Mononuclear cell (primary cell): ENCODE results near the gene TRPV5. TPM values are rescaled to one million over a fixed set of nuclear protein-coding genes. Genes with fewer than 3 reads are reported as not detected.

ENCODE experiments used
- H3K27me3 ChIP-seq: 2 replicates; pipeline ENCODE4 v1.6.0; 2011; ENCODE audit warnings: low read length, control low read depth; ENCODE audit not compliant: insufficient read depth
- H3K4me1 ChIP-seq: 2 replicates; pipeline ENCODE4 v1.5.1; 2011; ENCODE audit warnings: mild to moderate bottlenecking, low read length, control low read depth; ENCODE audit not compliant: insufficient read depth
- H3K4me3 ChIP-seq: 2 replicates; pipeline ENCODE4 v1.5.1; 2011; ENCODE audit warnings: mild to moderate bottlenecking, low read length, moderate library complexity
- H3K9me3 ChIP-seq: 2 replicates; pipeline ENCODE4 v1.5.1; 2011; ENCODE audit warnings: low read depth, mild to moderate bottlenecking, control low read depth, low read length
- total RNA-seq: library from RNA; depleted of rRNA; stranded (reverse); fragments of >200 nt; gene quantifications from one replicate; pipeline ENCODE4 v1.2.3, GENCODE V29; 2012

Gene TRPV5
- total RNA-seq, 1 donor, result not detected

- peaks cover 3% of the 10 kb centered on the region for H3K4me1 ChIP-seq
- no peaks in the 10 kb centered on the region for H3K9me3 ChIP-seq
- H3K27me3 ChIP-seq, result no peaks in the 10 kb centered on the region
- no peak overlapping the region for H3K4me3 ChIP-seq
Observed at GRCh38 chr7:142868986-142869415, 64.5 kb downstream of the TRPV5 start.

GRCh38 chr7:142868188-142868985 lies 65.2 kb downstream of the TRPV5 start:
- Histone ChIP-seq H3K27me3 (no peaks in the 10 kb centered on the region), H3K4me1 (peaks cover 3% of the 10 kb centered on the region)

GRCh38 chr7:142867398-142868187 lies 66.0 kb downstream of the TRPV5 start:
- Histone ChIP-seq H3K4me3 (no peak overlapping the region), H3K27me3 (no peaks in the 10 kb centered on the region), H3K4me1 (peaks cover 3% of the 10 kb centered on the region), H3K9me3 (no peaks in the 10 kb centered on the region)

More at GRCh38 chr7:142868188-142868985, 65.2 kb downstream of the TRPV5 start:
- Histone ChIP-seq H3K9me3 (no peaks in the 10 kb centered on the region), H3K4me3 (no peak overlapping the region)

DNA sequence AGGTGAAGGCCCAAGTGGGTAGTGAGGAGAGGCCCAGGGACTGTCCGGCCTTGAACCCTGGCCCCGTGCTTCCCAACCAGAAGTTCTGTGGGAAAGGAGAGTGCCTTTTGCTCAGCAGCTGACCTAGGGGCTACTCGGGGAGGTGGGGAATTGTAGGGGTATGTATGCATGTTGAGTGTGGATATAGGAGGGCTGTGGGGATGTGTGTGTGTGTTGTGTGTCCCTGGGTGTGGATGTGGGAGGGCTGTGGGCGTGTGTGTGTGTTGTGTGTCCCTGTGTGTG lies 66.5 kb downstream of the TRPV5 start:
- Histone ChIP-seq H3K4me1 (peaks cover 3% of the 10 kb centered on the region), H3K9me3 (no peaks in the 10 kb centered on the region), H3K4me3 (no peak overlapping the region), H3K27me3 (no peaks in the 10 kb centered on the region)

GRCh38 chr7:142866361-142867096 lies 67.0 kb downstream of the TRPV5 start:
- Histone ChIP-seq H3K4me3 (no peak overlapping the region), H3K9me3 (no peaks in the 10 kb centered on the region), H3K4me1 (peaks cover 3% of the 10 kb centered on the region), H3K27me3 (no peaks in the 10 kb centered on the region)

- H3K4me1 ChIP-seq, result peaks cover 3% of the 10 kb centered on the region
- no peaks in the 10 kb centered on the region for H3K9me3 ChIP-seq
- H3K27me3 ChIP-seq, result no peaks in the 10 kb centered on the region
- no peak overlapping the region for H3K4me3 ChIP-seq
Observed at GRCh38 chr7:142865766-142866165, 67.8 kb downstream of the TRPV5 start.

GRCh38 chr7:142864980-142865747 lies 68.4 kb downstream of the TRPV5 start:
- Histone ChIP-seq H3K4me1 (peaks cover 3% of the 10 kb centered on the region), H3K27me3 (no peaks in the 10 kb centered on the region), H3K9me3 (no peaks in the 10 kb centered on the region), H3K4me3 (no peak overlapping the region)

DNA sequence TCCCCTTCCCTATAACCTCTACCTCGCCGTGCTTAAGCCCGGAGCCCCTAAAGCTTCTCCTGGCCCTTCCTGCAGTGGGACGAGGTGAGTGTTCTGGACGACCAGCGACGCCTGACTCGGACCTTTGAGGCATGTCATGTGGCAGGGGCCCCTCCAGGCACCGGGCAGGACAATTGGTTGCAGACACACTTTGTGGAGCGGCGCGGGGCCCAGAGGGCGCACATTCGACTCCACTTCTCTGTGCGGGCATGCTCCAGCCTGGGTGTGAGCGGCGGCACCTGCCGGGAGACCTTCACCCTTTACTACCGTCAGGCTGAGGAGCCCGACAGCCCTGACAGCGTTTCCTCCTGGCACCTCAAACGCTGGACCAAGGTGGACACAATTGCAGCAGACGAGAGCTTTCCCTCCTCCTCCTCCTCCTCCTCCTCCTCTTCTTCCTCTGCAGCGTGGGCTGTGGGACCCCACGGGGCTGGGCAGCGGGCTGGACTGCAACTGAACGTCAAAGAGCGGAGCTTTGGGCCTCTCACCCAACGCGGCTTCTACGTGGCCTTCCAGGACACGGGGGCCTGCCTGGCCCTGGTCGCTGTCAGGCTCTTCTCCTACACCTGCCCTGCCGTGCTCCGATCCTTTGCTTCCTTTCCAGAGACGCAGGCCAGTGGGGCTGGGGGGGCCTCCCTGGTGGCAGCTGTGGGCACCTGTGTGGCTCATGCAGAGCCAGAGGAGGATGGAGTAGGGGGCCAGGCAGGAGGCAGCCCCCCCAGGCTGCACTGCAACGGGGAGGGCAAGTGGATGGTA lies 69.5 kb downstream of the TRPV5 start:
- H3K4me3 ChIP-seq, result no peak overlapping the region
- no peaks in the 10 kb centered on the region for H3K27me3 ChIP-seq
- no peaks in the 10 kb centered on the region for H3K9me3 ChIP-seq
- H3K4me1 ChIP-seq, result peaks cover 3% of the 10 kb centered on the region

- Histone ChIP-seq H3K27me3 (no peaks in the 10 kb centered on the region), H3K4me3 (no peak overlapping the region), H3K9me3 (no peaks in the 10 kb centered on the region), H3K4me1 (peaks cover 3% of the 10 kb centered on the region)
Observed at GRCh38 chr7:142862786-142863400, 70.7 kb downstream of the TRPV5 start.

DNA sequence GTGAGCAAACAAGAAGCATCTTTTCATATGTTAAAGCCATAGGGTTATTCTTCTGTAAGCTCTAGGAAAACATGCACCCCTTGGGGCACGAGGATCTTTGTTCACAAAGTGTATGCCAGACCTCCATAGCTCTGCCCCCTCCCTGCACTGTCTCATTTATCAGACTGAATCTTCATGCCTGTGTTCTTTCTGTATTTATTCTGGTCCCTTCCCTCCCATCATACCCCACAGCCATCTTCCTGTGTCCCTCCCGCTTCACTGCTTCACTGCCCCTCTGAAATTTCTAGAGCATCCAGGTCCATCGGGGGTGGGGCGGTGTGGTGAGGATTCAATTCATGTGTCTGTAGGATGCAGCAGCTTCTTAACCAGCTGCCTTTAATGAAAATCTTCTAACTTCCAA lies 71.2 kb downstream of the TRPV5 start:
- Histone ChIP-seq H3K27me3 (no peaks in the 10 kb centered on the region), H3K4me1 (peaks cover 3% of the 10 kb centered on the region), H3K4me3 (no peak overlapping the region), H3K9me3 (no peaks in the 10 kb centered on the region)

DNA sequence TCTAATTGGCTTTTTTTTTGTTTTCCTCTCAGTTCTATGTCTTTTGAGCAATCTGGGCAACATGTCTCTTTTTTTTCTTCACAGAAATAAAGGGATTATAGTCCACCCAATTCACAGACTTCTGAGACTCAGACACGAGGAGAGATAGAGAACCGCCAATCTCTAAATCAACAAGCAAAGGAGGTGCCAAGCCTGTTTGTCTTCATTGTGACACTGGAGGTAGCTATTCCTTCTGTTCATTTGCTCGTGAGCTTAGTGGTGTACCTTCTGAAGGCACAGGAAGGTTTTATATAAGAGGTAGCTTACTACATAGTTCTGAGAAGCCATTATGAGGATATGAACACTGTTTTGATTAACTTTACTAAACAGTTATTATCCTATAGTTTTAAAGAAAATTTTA lies 72.6 kb downstream of the TRPV5 start:
- Histone ChIP-seq H3K4me1 (peaks cover 7% of the 10 kb centered on the region), H3K4me3 (no peak overlapping the region), H3K9me3 (no peaks in the 10 kb centered on the region), H3K27me3 (no peaks in the 10 kb centered on the region)

DNA sequence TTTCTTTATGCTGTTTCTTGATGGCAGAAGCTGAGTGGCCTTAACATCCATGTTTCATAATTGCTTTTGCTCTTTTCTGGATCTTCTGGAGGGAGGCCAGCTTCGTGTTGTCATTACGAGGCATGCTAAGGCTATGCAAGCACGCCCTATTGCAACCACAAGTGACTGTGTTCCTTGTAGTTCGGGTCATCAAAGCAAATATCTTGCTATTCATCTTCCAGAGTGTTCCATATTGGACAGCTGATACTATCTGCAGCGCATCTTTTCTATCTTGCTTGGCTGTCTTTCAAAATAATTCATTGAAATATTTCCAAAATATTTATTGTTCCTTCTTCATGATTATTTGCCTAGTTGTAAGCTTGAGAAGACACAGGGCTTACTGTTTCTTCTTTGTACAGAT lies 73.7 kb downstream of the TRPV5 start:
- Histone ChIP-seq H3K9me3 (no peaks in the 10 kb centered on the region), H3K4me1 (peaks cover 12% of the 10 kb centered on the region), H3K4me3 (no peak overlapping the region), H3K27me3 (no peaks in the 10 kb centered on the region)

GRCh38 chr7:142859411-142859810 lies 74.1 kb downstream of the TRPV5 start:
- H3K4me1 ChIP-seq, result peaks cover 12% of the 10 kb centered on the region
- no peak overlapping the region for H3K4me3 ChIP-seq
- H3K9me3 ChIP-seq, result no peaks in the 10 kb centered on the region
- H3K27me3 ChIP-seq, result no peaks in the 10 kb centered on the region
